ENCODE measurements around the gene ZFAND5. TPM values are rescaled to one million over a fixed set of nuclear protein-coding genes. Genes with fewer than 3 reads are reported as not detected.

The ZFAND5 gene
- total and polyA plus RNA-seq, 2 experiments from 2014 or later: 138 to 216 TPM

GRCh38 chr9:72410214-72410613 lies 45.2 kb upstream of the ZFAND5 start (continued):
- TF ChIP-seq ZNF114 (CRISPR knock-in tag; IDR thresholded peaks at IDR 0.05) (no peak), POLR2AphosphoS5 (IDR thresholded peaks at IDR 0.05; ENCODE audit: low read depth) (no peak)
- TF ChIP-seq, protein P1, sequence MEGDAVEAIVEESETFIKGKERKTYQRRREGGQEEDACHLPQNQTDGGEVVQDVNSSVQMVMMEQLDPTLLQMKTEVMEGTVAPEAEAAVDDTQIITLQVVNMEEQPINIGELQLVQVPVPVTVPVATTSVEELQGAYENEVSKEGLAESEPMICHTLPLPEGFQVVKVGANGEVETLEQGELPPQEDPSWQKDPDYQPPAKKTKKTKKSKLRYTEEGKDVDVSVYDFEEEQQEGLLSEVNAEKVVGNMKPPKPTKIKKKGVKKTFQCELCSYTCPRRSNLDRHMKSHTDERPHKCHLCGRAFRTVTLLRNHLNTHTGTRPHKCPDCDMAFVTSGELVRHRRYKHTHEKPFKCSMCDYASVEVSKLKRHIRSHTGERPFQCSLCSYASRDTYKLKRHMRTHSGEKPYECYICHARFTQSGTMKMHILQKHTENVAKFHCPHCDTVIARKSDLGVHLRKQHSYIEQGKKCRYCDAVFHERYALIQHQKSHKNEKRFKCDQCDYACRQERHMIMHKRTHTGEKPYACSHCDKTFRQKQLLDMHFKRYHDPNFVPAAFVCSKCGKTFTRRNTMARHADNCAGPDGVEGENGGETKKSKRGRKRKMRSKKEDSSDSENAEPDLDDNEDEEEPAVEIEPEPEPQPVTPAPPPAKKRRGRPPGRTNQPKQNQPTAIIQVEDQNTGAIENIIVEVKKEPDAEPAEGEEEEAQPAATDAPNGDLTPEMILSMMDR (conservative IDR thresholded peaks at IDR 0.05; ENCODE audit: low read depth in 2 of 2): no peak

GRCh38 chr9:72407114-72407513 lies 42.1 kb upstream of the ZFAND5 start:
- no peak overlapping the region for H3K4me3 Mint-ChIP-seq
- no peaks in the 10 kb centered on the region for H4K20me1 ChIP-seq (replicated peaks; ENCODE audit: insufficient read depth)
- H3K27ac ChIP-seq (ENCODE audit: low read depth): no peak overlapping the region
- H3K9me3 Mint-ChIP-seq: no peaks in the 10 kb centered on the region
- no peaks in the 10 kb centered on the region for H3K4me1 Mint-ChIP-seq
- no peak overlapping the region for H3K27ac Mint-ChIP-seq
- H3K79me2 ChIP-seq (replicated peaks; ENCODE audit: insufficient read depth): no peaks in the 10 kb centered on the region
- TF ChIP-seq POLR2AphosphoS5 (IDR thresholded peaks at IDR 0.05; ENCODE audit: low read depth): no peak
- no peak for TF ChIP-seq EZH2 (IDR thresholded peaks at IDR 0.05; ENCODE audit: low read depth, unreplicated experiment)
- TF ChIP-seq ZNF114 (CRISPR knock-in tag; IDR thresholded peaks at IDR 0.05): no peak
- no peak for TF ChIP-seq NANOG (IDR thresholded peaks at IDR 0.05; ENCODE audit: borderline replicate concordance)
- TF ChIP-seq, protein P1 (conservative IDR thresholded peaks at IDR 0.05; ENCODE audit: low read depth in 2 of 2): no peak
- no peaks in the 10 kb centered on the region for H3K9me2 ChIP-seq (ENCODE audit: insufficient read depth)
- H3K36me3 Mint-ChIP-seq (ENCODE audit: low read depth): no peaks in the 10 kb centered on the region
- no peak overlapping the region for H3K4me2 ChIP-seq
- ATAC-seq (no peak), DNase-seq (ENCODE audit: low spot score) (no peak)
- H2AFZ ChIP-seq: no peak overlapping the region
- H3K27me3 ChIP-seq (ENCODE audit: insufficient read depth): no peaks in the 10 kb centered on the region
- H3K27me3 Mint-ChIP-seq (ENCODE audit: insufficient read depth, low read depth, poor library complexity): no peaks in the 10 kb centered on the region
- no peaks in the 10 kb centered on the region; the same call in 1 of the 2 replicates for H3K4me1 ChIP-seq (ENCODE audit: insufficient read depth)
- H3K4me3 ChIP-seq: no peak overlapping the region
- H3K36me3 ChIP-seq (ENCODE audit: insufficient read depth): no peaks in the 10 kb centered on the region
- no peaks in the 10 kb centered on the region for H3F3A ChIP-seq (replicated peaks; ENCODE audit: low read depth)

GRCh38 chr9:72402744-72403143 lies 37.7 kb upstream of the ZFAND5 start:
- H3K4me2 ChIP-seq: no peak overlapping the region
- no peak for TF ChIP-seq EZH2 (IDR thresholded peaks at IDR 0.05; ENCODE audit: low read depth, unreplicated experiment)
- TF ChIP-seq ZNF331 (CRISPR knock-in tag; IDR thresholded peaks at IDR 0.05; ENCODE audit: low read depth): no peak
- no peak for TF ChIP-seq EZH2phosphoT487 (IDR thresholded peaks at IDR 0.05; ENCODE audit: unreplicated experiment)
- H3K9me2 ChIP-seq (ENCODE audit: insufficient read depth): no peaks in the 10 kb centered on the region
- Mint-ChIP-seq H3K9me3 (no peaks in the 10 kb centered on the region), H3K36me3 (ENCODE audit: low read depth) (no peaks in the 10 kb centered on the region), H3K4me1 (peaks cover 9% of the 10 kb centered on the region), H3K4me3 (no peak overlapping the region), H3K27me3 (ENCODE audit: insufficient read depth, low read depth, poor library complexity) (no peaks in the 10 kb centered on the region), H3K27ac (no peak overlapping the region)
- H4K20me1 ChIP-seq (replicated peaks; ENCODE audit: insufficient read depth): no peaks in the 10 kb centered on the region
- DNase-seq (ENCODE audit: low spot score): no peak
- no peaks in the 10 kb centered on the region for H3K27me3 ChIP-seq (ENCODE audit: insufficient read depth)
- peaks cover 7% of the 10 kb centered on the region for H3K4me1 ChIP-seq (ENCODE audit: insufficient read depth)
- H3K27ac ChIP-seq (ENCODE audit: low read depth): no peak overlapping the region
- no peaks in the 10 kb centered on the region for H3K36me3 ChIP-seq (ENCODE audit: insufficient read depth)
- no peak overlapping the region for H3K4me3 ChIP-seq
- no peak for ATAC-seq
- H3F3A ChIP-seq (replicated peaks; ENCODE audit: low read depth): no peaks in the 10 kb centered on the region
- no peaks in the 10 kb centered on the region for H3K79me2 ChIP-seq (replicated peaks; ENCODE audit: insufficient read depth)
- H2AFZ ChIP-seq: no peak overlapping the region
